Measurements from ENCODE around the gene AKAP5.

AKAP5 gene, protein sequence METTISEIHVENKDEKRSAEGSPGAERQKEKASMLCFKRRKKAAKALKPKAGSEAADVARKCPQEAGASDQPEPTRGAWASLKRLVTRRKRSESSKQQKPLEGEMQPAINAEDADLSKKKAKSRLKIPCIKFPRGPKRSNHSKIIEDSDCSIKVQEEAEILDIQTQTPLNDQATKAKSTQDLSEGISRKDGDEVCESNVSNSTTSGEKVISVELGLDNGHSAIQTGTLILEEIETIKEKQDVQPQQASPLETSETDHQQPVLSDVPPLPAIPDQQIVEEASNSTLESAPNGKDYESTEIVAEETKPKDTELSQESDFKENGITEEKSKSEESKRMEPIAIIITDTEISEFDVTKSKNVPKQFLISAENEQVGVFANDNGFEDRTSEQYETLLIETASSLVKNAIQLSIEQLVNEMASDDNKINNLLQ

DNA sequence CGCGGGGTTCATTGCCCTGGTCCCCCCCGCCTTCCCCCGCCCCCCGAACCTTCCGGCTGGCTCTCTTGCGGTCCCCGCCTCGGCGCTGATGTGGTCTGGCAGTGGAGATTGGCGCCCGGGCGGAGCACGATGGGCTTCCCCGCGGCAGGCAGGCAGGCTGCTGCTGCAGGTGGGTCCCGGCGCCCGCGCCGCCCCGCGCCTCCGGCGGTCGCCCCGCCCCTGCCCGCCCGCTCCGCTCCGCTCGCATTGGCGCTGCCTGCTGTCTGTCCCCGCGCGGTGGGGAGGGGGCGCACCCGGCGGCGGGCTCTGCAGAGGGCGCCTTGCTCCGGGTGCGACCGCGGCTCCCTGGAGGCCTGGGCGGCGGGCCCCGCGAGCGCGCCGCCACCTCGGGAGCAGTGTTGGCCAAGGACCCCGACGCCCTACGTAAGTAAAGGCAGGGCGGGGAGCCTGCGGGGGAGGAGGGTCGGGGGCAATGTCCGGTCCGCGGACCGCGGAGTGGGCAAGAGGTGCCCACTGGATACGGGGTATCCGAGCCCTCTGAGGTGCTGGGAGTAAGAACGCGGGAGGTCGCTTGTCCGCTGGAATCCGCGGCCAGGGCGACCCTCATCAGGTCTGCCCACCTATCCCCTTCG is at the start of gene AKAP5:
TSS of gene AKAP5 (plus strand) at position 309 of the 632 bp plus-strand sequence. CDS start 2,896 bp downstream, outside the sequence.
- DNase-seq, result peak; percentile 65 to 70

DNA sequence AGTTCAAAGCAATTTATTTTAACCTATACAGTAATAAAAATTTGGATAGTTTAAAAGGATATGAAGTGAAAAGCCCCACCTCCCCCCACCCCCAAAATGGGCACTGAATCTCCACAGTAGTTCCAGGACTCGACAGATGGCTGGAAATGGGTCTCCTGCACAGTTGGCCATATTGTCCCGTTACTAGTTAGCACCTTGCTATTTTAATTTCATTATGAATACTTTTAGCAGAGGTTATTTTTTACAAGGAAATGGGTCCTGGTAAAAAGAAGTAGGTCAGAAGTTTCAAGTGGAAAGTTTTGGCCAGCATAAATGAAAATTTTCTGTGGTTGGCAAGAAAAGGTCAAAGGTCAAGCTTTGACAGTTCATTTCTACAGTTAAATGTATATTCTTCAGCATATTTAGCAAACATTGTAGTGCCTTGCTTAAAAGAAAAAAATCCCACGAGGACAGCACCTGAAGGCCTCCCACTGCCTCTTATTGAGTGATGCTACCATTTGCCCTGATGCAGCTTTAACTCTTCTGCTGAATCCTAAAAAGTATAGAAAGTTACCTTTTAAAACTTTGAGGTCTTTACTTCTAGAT is 48.9 kb upstream of the AKAP5 start:
- DNase-seq, result no peak

DNA sequence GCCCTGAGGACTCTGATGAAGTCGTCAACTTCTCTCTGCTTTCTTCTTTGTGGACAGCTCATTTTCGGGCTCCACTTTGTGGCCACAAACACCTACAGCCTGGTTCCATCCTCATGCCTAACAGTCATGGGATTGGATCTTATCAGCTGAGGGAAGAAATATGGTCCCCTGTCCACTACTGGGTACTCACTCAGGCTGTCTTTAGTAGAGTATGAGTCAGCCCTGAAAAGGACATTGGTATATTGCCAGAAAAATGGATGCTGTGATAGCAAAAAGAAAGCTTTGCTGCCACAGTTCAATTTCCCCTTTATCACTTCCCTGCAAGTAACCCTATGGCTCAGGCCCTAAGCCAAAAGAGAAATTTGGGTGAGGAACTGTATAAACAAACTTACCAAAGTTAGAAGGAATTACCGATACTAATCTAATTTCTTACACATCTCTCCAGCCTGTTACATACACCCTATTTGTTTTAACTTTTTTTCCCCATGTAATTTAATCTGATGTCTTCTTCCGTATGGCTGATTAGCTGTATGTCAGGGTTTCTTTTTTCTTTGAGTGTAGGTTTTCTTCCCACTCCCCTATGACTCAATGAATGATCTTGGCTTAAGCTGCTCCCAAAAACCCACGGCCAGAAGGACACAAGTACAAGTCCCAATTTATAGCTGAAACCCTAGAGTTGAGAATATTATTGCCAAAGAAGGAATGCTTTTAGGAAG is 48.1 kb upstream of the AKAP5 start:
- DNase-seq, result no peak

DNA sequence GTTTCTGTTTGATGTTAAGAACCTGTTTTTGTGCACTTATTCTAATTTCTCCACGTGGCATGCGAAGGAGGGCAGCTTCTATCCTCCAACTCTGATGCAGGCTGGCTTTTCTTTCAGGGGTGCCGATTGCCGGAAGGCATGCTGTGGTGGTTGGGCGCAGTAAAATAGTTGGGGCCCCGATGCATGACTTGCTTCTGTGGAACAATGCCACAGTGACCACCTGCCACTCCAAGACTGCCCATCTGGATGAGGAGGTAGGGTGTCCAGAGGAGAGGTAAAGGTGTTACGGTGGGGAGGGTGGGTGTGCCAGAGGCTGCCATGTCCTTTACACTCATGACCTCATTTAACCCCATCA is 47.6 kb upstream of the AKAP5 start:
- DNase-seq, result no peak

DNA sequence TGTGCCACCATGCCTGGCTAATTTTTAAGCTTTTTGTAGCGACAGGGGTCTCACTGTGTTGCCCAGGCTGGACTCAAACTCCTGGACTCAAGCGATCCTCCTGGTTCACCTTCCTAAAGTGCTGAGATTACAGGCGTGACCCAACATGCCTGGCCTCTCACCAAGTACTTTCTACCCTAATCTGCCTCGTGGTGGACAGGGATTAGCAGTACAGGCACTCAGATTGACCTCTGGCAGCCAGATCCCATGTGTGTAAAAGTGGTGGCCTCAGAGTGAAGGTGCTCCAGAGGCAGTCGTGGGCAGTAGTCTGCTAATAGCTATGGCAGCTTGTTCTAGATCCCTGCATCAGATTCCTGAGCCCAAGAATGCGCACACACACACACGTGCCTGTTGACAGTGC is 46.3 kb upstream of the AKAP5 start:
- DNase-seq, result no peak

DNA sequence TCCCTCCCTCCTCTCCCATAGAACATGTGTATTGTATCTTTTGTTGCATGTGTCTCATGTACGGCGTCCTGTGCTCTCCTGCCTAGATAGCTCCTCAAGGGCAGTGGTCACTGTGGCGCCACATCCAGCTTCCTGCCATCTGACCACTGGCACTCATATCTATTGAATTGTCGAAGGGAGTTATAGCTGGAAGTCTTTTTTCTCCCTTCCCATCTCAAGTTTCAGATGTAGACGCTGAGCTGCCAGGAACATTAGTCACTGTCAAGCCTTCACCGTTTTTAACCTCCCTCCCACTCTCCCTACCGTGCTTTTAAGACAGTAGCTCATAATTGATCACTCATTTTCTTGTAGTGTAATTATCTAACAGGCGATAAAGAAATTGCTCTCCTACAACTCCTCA is 44.1 kb upstream of the AKAP5 start:
- no peak for DNase-seq

DNA sequence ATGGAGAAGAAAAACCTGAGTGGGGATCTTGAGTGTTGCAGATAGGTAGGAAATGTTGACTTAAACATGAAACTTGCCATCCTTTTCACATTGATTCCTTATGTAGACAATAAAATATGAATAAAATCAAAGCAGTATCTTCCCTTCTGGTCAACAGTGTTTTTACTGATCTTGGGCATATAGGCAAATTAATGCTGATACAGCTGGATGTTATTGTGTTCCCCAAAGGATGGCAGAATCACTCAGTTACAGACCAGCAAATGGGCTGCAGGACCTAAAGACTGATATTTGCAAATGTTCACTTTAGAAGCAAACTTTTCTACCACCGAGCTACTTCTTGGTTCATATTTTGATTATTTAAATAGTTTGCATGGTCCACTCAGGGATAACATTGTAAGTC is 43.3 kb upstream of the AKAP5 start:
- DNase-seq, result no peak

DNA sequence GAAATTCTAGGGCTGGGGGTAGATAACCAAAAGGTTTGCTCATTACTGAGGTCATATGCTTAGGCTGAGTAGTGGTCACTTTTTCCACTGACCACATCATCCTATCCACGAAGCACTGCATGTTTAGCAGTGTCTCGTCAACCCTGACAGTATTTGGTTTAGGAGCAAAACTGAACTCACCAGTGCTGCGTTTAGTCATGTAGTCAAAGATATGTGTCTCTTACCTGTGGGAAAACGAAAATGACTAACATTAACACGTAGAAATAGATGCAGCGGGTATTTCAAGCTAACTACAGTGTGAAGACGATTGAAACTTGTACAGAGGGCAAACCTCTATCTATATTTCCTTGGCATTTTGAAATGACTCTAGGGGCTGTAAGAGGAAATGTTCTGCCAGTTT is 42.5 kb upstream of the AKAP5 start:
- no peak for DNase-seq

DNA sequence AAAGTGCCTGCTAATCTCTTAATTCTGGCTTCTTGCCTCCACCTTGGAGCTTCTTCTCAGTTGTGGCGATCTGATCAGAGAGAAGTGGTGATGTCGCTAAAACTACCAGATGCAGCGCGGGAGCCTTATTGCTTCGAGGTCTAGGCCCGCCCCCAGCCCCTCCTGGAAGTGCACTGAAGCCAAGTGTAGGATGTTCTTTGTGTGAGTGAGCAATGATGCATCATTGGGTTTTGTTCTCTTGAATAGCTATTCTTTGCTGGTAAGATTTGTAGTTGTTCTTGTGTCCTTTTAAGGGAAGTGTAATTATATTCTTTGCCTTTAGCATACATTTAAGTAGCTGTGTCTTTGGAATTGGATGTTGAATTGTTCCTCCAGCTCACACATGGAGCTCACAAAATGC is 41.3 kb upstream of the AKAP5 start:
- DNase-seq, result no peak

DNA sequence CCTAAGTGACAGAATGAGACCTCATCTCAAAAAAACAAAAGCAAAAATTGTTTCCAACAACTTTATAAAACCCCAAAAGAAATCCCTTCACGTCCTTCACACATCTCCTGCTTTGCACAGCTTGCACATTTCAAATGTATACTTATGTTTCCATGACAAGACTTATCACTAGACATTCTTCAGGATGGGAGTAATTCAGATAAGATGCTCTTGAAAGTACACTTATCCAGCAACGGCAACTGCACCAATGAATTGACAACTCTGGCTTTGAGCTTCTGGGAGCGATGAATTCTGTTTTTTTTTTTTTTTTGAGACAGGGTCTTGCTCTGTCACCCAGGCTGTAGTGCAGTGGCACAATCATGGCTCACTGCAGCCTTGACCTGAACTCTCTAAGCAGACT is 30.8 kb upstream of the AKAP5 start:
- no peak for DNase-seq

DNA sequence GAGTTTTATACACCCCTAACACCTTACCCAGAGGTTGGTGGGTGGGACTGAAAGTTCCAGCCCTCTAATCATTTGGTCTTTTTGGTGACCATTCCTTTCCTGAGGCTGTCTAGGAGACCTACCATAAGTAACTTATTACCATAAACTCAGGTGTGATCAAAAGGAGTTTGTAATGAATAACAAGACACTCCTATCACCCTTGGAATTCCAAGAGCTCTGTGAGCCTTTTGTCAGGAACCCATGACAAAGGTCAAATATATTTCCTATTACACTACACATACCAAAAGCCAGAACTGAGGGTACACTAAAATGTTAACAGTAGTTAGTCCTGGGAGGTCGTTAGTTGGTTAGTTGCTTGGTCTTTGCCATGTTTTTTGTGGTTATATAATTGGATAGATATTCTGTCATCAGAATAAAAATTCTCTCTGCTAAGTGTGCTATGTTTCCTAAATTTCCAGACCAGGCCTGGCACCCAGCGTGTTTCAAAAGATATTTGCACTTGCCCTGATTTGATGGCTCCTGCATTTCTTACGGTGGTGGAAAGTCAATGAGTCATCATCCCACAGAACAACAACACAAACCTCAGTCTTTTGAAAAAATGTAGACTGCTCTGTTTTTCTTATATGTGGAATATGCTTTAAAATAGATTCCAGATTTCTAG is 27.0 kb upstream of the AKAP5 start:
- DNase-seq, result no peak

DNA sequence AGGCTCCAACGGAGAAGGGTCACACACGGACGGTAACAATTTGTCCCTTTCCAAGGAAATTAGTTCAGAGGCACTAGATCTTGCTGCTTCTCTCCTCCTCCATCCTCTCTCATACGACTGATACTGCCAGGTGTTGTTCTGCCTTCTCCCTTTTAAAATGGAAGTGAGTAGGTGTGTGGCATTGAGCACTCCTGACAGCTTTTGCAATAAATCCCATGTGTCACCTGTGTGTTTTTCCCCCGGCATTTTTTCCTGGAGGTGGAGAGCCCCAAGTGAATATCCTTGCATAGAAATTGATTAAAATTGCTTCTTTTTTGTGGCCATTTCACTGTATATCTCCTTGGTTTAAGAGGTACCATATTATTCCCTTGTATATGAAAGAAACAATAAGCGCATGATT is 26.2 kb upstream of the AKAP5 start:
- no peak for DNase-seq

DNA sequence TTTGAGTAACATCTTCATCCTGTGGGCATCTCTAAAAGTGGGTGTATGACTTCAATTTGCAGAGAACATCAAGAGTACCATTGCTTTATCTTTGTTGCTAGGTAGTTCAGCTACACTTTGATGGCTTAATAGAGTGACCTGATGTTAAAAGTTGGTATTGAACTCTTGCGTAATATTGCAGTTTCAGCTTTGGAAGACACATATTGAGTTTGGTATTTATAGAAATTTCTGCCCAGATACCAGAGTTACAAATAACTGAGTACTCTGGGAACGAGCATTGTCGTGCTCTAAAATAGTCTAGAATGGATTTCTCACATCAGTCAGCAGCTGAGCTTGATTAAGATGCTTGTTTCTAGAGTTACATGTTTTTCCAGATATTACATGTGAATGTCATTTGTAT is 24.8 kb upstream of the AKAP5 start:
- no peak for DNase-seq

DNA sequence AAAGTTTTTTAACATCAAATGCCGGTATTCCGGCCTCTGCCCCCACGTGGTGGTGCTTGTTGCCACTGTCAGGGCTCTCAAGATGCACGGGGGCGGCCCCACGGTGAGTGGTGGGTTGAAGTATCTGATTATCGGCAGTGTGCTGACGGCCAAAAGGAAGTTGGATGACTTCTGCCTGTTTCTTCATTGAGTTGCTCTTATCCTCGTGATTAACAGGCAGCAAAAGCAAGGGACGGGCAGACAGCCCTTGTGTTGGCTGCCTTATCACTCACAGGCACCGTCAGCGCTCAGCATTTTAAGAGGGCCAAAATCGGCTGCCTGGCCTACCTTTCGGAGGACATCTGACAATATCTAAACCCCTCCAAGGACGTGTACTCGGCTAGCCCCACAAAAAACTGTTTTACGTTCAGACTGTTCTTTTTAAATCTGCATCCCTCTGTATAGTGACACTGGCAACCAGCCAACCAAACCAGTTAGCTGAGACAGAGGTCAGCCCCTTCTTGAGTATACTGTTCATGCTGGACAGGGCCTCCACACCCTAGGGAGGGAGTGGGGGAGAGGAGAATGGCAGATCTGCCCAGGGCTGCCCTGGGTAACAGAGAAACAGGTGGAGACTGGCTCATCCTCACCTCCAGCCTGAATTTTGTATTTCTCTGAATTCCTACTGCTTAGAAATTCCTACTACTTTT is 22.9 kb upstream of the AKAP5 start:
- DNase-seq, result no peak

DNA sequence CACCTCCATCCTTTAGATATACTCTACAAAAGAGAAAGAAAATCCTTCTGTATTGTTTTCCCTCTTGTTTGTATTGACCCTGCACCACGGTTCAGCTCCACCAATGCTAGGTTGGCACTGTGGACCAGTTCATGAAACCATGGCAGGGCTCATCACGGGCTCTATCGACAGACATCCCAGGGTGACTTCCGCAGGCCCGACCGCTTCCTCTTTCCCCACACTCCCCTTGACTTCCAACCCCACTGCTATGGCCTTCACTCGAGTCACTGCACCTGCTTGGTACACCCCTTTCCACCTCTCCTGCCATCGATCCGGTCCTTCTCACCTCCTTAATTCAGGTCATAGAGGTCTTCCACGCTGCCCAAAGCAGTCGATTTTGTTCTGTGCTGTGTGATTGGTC is 21.2 kb upstream of the AKAP5 start:
- DNase-seq, result no peak

DNA sequence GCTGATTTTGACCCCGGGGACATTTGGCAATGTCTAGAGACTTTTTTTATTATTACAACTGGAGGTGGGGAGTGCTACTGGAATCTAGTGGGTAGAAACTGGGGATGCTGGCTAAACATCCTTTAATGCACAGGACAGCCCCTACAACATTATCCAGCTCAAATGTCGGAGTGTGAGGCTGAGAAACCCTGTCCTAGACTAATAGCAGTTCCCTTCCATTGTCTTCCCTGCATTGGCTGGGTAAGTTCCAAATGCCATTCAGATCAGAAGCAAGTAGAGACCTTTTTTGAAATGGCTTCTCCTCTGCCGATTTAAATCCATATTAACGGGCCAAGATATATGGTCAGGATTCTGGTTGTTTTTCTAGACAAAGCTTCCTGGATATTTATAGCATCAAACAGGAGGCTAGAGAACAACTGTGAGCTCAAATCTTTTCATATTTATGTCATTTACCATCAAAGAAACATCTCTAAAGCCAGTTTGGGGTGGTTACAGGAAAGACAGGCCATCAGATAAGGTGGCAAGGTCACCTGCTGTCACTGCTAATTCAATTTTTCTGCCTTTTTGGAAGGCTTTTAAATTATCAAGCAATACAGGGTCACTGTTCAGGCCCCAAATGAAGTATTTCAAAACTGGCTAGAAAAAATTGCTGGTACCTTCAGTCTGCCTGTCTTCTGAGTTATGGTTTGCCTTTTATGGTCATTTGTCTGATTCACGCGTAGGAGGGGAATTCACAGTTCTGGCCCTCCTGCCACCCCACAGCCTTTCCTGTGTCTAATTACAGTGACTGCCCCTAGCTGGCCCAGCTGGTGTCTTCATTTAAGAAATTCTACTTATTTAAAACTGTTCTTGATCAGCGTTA is 20.1 kb upstream of the AKAP5 start:
- peak in 1 of 2 donors; percentile 34 for DNase-seq

DNA sequence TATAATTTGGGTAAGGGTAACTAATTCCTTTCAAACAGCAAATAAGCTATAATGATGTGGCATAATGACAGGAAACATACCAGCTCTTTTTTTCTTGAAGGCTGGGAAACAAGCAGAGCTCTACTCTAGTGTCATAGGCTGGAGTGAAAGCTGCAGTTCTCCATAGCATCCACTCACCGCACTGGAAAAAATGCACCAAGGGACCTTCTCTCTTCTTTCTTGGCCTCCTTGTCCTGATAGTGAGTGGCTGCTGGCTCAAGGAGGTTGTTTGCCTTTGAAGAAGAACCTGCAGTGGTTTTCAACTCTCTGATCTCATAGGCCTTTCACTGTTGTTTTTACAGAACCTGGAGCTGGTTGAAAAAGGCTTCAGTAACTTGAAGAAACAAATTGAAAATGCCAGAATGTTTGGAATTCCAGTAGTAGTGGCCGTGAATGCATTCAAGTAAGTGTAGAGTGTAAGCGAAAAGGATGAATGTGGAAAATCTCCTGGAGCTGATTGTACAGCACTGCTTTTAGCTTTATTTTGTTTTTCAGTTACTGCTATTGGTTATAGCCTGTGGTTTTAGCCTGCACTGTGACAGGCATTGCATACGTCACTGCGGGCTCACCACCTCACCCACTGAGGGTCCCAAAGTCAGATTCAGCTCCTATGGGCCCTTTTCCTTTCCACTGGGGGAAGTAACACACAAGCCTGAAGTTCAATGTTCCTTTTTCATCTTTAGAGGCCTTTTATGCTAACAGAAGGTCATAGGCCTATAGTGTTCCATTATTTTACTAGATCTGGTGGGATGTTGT is 17.2 kb upstream of the AKAP5 start:
- no peak for DNase-seq

DNA sequence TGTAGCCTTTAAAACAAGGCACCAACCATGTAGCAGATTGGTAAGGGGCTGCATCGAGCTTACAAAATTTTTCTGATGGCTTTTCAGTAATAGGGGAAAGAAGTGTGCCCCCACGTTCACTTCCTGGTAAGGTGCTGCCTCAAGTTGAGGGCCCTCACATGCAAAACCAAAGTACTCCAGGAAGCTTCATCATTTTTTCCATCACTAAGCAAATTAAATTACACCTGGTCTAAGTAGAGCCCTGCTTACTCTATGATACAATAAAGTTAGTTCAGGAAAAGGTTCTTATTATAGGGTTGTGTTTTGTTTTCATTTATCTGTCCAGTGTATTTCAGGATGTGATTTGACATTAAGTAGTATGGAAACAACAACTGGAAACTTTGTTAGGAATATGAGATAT is 15.0 kb upstream of the AKAP5 start:
- no peak for DNase-seq

DNA sequence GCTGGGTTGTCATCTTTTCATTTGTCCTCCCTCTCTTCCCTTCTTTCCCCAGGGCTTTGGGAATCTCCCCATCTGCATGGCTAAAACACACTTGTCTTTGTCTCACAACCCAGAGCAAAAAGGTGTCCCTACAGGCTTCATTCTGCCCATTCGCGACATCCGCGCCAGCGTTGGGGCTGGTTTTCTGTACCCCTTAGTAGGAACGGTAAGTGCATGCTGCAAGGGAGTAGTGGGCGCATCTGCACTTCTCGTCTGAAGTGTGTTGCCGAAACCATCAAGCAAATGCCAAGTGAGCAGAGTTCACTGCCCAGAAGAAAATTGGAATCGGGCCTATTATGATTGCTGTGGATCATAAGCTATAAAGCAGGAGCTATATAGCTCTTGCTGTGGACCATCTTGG is 10.6 kb upstream of the AKAP5 start:
- DNase-seq, result no peak

DNA sequence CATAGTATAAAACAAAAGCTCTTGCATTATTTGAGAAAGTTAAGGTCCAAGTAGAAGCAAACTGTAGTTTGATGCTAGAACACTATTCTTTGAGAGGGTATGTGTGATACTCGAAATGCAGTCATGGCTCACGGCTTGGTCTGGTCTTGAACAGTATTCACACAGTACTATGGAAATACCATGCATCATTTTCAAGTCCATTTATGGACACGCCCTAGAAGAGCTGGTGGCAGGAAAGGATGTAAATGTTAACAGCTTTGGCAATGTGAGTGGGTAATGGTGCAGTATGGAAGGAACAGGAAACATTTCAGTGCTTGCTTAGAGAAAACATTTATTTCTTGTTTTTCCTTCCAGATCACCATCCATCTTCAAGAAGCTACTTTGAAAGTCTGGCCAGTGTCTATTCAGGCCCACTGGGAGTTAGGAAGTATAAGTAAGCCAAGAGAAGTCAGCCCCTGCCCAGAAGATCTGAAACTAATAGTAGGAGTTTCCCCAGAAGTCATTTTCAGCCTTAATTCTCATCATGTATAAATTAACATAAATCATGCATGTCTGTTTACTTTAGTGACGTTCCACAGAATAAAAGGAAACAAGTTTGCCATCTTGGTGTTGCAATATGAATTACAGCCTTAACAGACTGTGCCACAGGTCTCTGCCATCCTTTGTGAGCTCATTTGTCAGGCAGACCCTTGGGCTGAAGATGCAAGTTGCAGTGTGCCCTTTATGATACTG is 5.7 kb upstream of the AKAP5 start:
- no peak for DNase-seq
